Common myeloid progenitor, CD34-positive (primary cell): Measurements from ENCODE around the gene MAGI1.

Experiments used
- CTCF ChIA-PET: fragments of 350-600 bp; sonication (Branson Sonifier 250); formaldehyde crosslinking; loops from one replicate; lab custom pipeline; 2021; ENCODE audit warnings: antibody characterized with exemption; lab: Charles Lee
- POLR2A ChIA-PET: fragments of 350-600 bp; sonication (Branson Sonifier 250); formaldehyde crosslinking; loops from one replicate; lab custom pipeline; 2021; ENCODE audit warnings: antibody characterized with exemption; lab: Charles Lee
- DNase-seq, 3 donors: peaks; one replicate each; pipeline versions ENCODE4 v3.0.0 to v3.0.0-alpha.2; 2013
- H3K27ac ChIP-seq, 2 experiments: 1 replicate in 1 of 2; 2 replicates in 1 of 2; pipeline ENCODE4 v1.7.0; 2013; ENCODE audit warnings: inconsistent platforms in 2 of 2, low read length in 2 of 2, mild to moderate bottlenecking in 2 of 2, low read depth in 1 of 2, moderate library complexity in 1 of 2; ENCODE audit not compliant: severe bottlenecking in 2 of 2, insufficient read depth in 1 of 2, poor library complexity in 1 of 2
- H3K27me3 ChIP-seq, 5 experiments: replicated peaks in 2 of 5; 1 replicate in 3 of 5; 2 replicates in 2 of 5; pipeline versions ENCODE4 v1.6.1 to v1.7.0; 2013; ENCODE audit warnings: low read length in 4 of 5, mild to moderate bottlenecking in 2 of 5, moderate library complexity in 2 of 5, inconsistent platforms in 1 of 5; ENCODE audit not compliant: insufficient read depth in 5 of 5, control insufficient read depth in 4 of 5
- H3K36me3 ChIP-seq, 4 experiments: 1 replicate in 2 of 4; 2 replicates in 2 of 4; pipeline versions ENCODE4 v1.6.1 to v1.7.0; 2013; ENCODE audit warnings: low read length in 3 of 4, control low read depth in 1 of 4, mild to moderate bottlenecking in 1 of 4; ENCODE audit not compliant: control insufficient read depth in 4 of 4, insufficient read depth in 4 of 4
- H3K4me1 ChIP-seq, 4 experiments: 1 replicate in 3 of 4; 2 replicates in 1 of 4; pipeline versions ENCODE4 v1.6.1 to v1.7.1; 2013; ENCODE audit warnings: low read length in 3 of 4, mild to moderate bottlenecking in 3 of 4, control low read depth in 1 of 4, inconsistent platforms in 1 of 4, moderate library complexity in 1 of 4; ENCODE audit not compliant: control insufficient read depth in 4 of 4, insufficient read depth in 4 of 4; ENCODE audit errors: control extremely low read depth in 1 of 4
- H3K4me3 ChIP-seq, 7 experiments: 1 replicate in 4 of 7; 2 replicates in 3 of 7; pipeline versions ENCODE4 v1.5.1 to v1.7.0; 2013; ENCODE audit warnings: mild to moderate bottlenecking in 7 of 7, low read length in 6 of 7, moderate library complexity in 6 of 7, inconsistent platforms in 2 of 7, low read depth in 2 of 7, control low read depth in 1 of 7; ENCODE audit not compliant: insufficient read depth in 4 of 7, control insufficient read depth in 1 of 7; ENCODE audit errors: extremely low read depth in 1 of 7
- H3K9me3 ChIP-seq, 5 experiments: 1 replicate in 4 of 5; 2 replicates in 1 of 5; pipeline versions ENCODE4 v1.6.1 to v1.7.1; 2013; ENCODE audit warnings: low read length in 4 of 5, mild to moderate bottlenecking in 2 of 5, inconsistent platforms in 1 of 5, low read depth in 1 of 5, moderate library complexity in 1 of 5; ENCODE audit not compliant: control insufficient read depth in 4 of 5, insufficient read depth in 2 of 5; ENCODE audit errors: control extremely low read depth in 1 of 5
- WGBS: methylation state at CpG from one replicate; pipeline ENCODE4 v1.1.5; 2013; ENCODE audit not compliant: insufficient coverage; 5-methylcytosine and 5-hydroxymethylcytosine counted together

The MAGI1 gene

DNA sequence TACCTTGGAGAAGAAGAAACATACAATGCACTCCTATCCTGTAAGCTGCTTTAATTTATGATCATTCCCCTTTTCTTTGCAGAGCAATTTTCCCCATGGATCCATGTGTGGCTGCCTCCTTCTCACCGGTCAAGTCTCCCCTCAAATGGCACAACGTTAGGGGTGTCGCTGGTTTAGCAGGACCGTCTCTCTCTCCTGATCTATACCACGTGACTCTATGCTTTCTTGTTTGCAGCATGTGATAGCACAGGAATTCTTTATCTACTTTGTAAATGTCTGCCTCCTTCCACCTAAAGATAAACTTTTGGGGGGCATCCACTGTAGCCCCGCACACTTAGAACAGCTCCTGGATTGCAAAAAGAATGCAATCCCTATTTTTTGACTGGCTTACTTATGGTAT lies 506.0 kb downstream of the MAGI1 start:
- DNase-seq = no peak
- ChIA-PET POLR2A (no interaction called here), CTCF (no interaction called here)
- no peaks in the 10 kb centered on the region for H3K36me3 ChIP-seq
- WGBS = 94% methylated on average over 5 of the region's 6 CpGs
- no peaks in the 10 kb centered on the region for H3K27me3 ChIP-seq
- no peaks in the 10 kb centered on the region for H3K9me3 ChIP-seq
- no peak overlapping the region for H3K4me3 ChIP-seq
- H3K4me1 ChIP-seq = no peaks in the 10 kb centered on the region
- no peak overlapping the region for H3K27ac ChIP-seq

DNA sequence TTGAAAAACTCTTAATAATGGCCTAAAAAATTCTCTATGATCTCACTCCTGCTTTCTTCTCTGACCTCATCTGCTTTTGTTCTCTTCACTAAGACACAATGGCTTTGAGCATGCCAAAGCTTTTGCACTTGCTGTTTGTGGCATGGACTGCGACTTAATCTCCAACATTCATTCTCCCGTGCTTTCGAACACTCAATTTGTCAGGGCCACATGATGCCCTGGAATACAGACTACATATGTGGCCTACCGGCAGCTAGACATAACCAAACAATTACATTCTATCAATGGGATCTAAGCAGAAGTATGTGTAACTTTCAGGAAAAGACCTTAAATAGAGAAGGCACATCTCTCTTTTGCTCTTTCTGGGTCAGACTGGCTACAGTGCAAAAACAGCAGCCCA lies 506.5 kb downstream of the MAGI1 start:
- 100% methylated on average over 4 of the region's 4 CpGs for WGBS
- no peak for DNase-seq
- Histone ChIP-seq H3K36me3 (no peaks in the 10 kb centered on the region), H3K4me3 (no peak overlapping the region), H3K27ac (no peak overlapping the region), H3K27me3 (no peaks in the 10 kb centered on the region), H3K9me3 (no peaks in the 10 kb centered on the region), H3K4me1 (no peaks in the 10 kb centered on the region)
- ChIA-PET CTCF (interaction anchor here (1.2 kb wide), 1 partner anchor 16 kb away, joined by 3 read pairs; no protein-coding TSS in a partner anchor), POLR2A (no interaction called here)

DNA sequence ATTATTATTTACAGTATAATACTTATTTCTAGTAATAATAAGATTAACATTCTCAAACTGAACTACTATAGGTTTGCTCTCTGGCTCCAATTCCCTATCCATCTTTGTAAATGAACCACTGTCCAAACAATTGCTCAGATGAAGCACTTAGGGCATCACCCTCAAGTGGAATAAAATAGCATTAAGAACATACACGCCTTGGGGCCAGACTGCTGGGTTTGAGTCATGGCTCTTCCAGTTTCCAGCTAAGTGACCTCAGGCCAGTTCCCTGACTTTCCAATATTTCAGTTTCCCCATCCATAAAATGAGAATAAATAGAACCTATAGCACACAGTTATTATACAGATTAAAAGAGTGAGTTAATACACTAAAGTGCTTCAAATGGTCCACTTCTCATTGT lies 507.2 kb downstream of the MAGI1 start:
- H3K4me1 ChIP-seq = no peaks in the 10 kb centered on the region
- DNase-seq = no peak
- H3K36me3 ChIP-seq = no peaks in the 10 kb centered on the region
- WGBS = 100% methylated on average over 1 of the region's 1 CpG
- no peak overlapping the region for H3K4me3 ChIP-seq
- ChIA-PET CTCF (interaction anchor here (1.2 kb wide), 1 partner anchor 16 kb away, joined by 3 read pairs; no protein-coding TSS in a partner anchor), POLR2A (no interaction called here)
- H3K9me3 ChIP-seq = no peaks in the 10 kb centered on the region
- no peak overlapping the region for H3K27ac ChIP-seq
- no peaks in the 10 kb centered on the region for H3K27me3 ChIP-seq

DNA sequence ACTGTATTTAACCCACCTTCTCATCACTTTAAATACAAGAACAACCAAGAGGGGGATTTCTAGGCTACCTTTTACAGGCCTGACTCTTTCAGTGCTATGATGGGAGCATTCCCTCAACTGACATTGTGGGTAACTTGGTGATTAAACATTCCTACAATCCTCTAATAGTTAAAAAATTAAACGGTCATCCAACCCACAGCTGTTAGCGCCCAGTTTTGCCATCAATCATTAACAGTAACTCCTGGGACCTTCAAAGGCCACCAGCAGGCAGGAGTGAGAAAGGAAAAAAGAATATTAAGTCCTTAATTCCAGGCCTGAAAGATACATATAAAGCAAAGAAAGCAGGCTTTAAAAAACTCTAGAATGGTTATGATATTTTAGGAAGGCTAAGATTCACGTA lies 512.1 kb downstream of the MAGI1 start:
- no peak for DNase-seq
- WGBS = 100% methylated on average over 1 of the region's 3 CpGs

DNA sequence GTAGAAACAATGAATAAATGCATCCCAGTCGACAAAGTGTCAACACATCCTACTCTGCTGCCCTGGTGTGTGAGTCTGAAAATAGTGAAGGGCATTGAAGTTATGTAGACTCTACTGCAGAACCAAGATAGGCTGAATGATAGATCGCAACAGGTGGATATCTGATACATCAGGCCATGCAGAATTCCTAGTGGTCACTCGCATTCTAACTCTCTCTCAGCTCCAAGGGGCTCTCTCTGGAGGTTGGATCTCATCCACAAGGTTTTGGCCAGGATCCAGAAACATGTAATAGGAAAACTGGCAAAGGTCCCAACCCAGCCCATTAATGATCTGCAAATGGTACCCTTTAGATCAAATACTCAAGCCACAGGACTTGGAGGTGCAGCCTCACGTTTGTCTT lies 514.1 kb downstream of the MAGI1 start:
- Histone ChIP-seq H3K4me3 (no peak overlapping the region), H3K4me1 (no peaks in the 10 kb centered on the region), H3K36me3 (no peaks in the 10 kb centered on the region), H3K27ac (no peak overlapping the region), H3K27me3 (no peaks in the 10 kb centered on the region), H3K9me3 (no peaks in the 10 kb centered on the region)
- ChIA-PET CTCF (no interaction called here), POLR2A (no interaction called here)
- WGBS = 97% methylated on average over 4 of the region's 4 CpGs
- no peak for DNase-seq

More for the DNA sequence above, 512.1 kb downstream of the MAGI1 start:
- no peaks in the 10 kb centered on the region for H3K27me3 ChIP-seq
- H3K36me3 ChIP-seq = no peaks in the 10 kb centered on the region
- no peak overlapping the region for H3K4me3 ChIP-seq
- no peak overlapping the region for H3K27ac ChIP-seq
- ChIA-PET CTCF (no interaction called here), POLR2A (no interaction called here)
- H3K9me3 ChIP-seq = no peaks in the 10 kb centered on the region
- no peaks in the 10 kb centered on the region for H3K4me1 ChIP-seq

DNA sequence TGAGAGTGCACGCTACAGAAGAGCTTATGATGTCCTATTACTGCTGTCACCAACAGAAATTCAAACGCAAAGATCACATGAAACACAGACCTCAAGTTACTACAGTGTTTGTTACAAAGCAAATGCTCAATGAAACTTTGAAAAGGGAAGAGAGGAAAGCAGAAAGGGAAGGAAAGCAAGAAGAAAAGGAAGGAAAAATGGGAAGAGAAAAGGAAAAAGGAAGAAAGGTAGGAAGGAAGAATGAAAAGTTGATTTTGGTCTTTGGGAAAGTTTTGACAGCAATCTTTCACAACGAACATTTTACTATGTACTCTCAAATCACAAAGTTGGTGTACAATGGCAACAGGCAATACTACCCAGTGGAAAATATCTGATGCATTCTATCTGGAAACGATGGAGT lies 514.8 kb downstream of the MAGI1 start:
- POLR2A ChIA-PET = no interaction called here
- H3K4me1 ChIP-seq = no peaks in the 10 kb centered on the region
- no CpG with 5 or more reads among the region's 4 CpGs for WGBS
- H3K4me3 ChIP-seq = no peak overlapping the region
- CTCF ChIA-PET = no interaction called here
- DNase-seq = no peak
- H3K9me3 ChIP-seq = no peaks in the 10 kb centered on the region
- no peak overlapping the region for H3K27ac ChIP-seq
- H3K36me3 ChIP-seq = no peaks in the 10 kb centered on the region
- no peaks in the 10 kb centered on the region for H3K27me3 ChIP-seq

DNA sequence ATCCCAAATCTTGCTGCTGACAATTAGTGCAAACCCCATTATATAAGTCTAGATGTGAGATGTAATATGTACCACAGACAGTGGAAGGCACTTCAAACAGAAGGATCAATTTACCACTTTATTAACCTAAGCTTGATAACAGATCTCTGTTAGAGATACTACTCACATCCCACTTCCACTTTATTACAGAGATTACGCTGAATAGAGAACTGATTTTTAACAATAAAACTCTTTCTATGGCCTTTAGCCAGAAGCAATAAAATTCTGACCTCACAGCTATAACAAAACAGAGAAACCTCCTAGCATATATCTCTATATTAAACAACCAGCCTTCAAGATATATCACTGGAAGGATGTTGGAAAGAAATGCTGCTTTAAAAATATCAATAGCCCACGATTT lies 517.7 kb downstream of the MAGI1 start:
- no peak for DNase-seq
- ChIA-PET POLR2A (no interaction called here), CTCF (interaction anchor here (2.1 kb wide), 1 partner anchor 8 kb away, joined by 4 read pairs; no protein-coding TSS in a partner anchor)
- Histone ChIP-seq H3K27me3 (no peaks in the 10 kb centered on the region), H3K4me3 (no peak overlapping the region), H3K4me1 (no peaks in the 10 kb centered on the region), H3K9me3 (peaks cover 0 to 1% (median 0%) of the 10 kb centered on the region in 5 experiments), H3K27ac (no peak overlapping the region), H3K36me3 (no peaks in the 10 kb centered on the region)
- WGBS = no CpG with 5 or more reads among the region's 2 CpGs
